Skeletal muscle satellite cell (primary cell): ENCODE measurements around the gene ST3GAL6.

Experiments used
- H3K27me3 ChIP-seq: 2 replicates; pipeline ENCODE4 v1.7.0; 2013; ENCODE audit warnings: low read length; ENCODE audit not compliant: control insufficient read depth, insufficient read depth
- H3K36me3 ChIP-seq: 2 replicates; pipeline ENCODE4 v1.7.0; 2013; ENCODE audit warnings: mild to moderate bottlenecking, control low read depth, low read length; ENCODE audit not compliant: insufficient read depth
- H3K4me1 ChIP-seq: 2 replicates; pipeline ENCODE4 v1.7.0; 2013; ENCODE audit warnings: low read length; ENCODE audit not compliant: control insufficient read depth, insufficient read depth
- H3K4me2 ChIP-seq: 2 replicates; pipeline ENCODE4 v1.7.0; 2013; ENCODE audit warnings: mild to moderate bottlenecking, low read length
- H3K4me3 ChIP-seq: 2 replicates; pipeline ENCODE4 v1.7.0; 2013; ENCODE audit warnings: low read length
- H3K9ac ChIP-seq: 2 replicates; pipeline ENCODE4 v1.7.0; 2013; ENCODE audit warnings: mild to moderate bottlenecking, low read depth, low read length, moderate library complexity
- H3K9me3 ChIP-seq: replicated peaks from 2 replicates; pipeline ENCODE4 v1.7.0; 2013; ENCODE audit warnings: mild to moderate bottlenecking, control low read depth, low read length

ST3GAL6 gene

GRCh38 chr3:98763819-98764418 lies 779 bp downstream of the ST3GAL6 start:
- Histone ChIP-seq H3K9ac (no peak overlapping the region), H3K27me3 (no peaks in the 10 kb centered on the region), H3K36me3 (no peaks in the 10 kb centered on the region), H3K9me3 (no peaks in the 10 kb centered on the region), H3K4me3 (no peak overlapping the region), H3K4me2 (no peak overlapping the region), H3K4me1 (no peaks in the 10 kb centered on the region)

- H3K9me3 ChIP-seq = no peaks in the 10 kb centered on the region
- no peaks in the 10 kb centered on the region for H3K4me1 ChIP-seq
- no peak overlapping the region for H3K4me3 ChIP-seq
- no peak overlapping the region for H3K9ac ChIP-seq
- no peak overlapping the region for H3K4me2 ChIP-seq
- no peaks in the 10 kb centered on the region for H3K36me3 ChIP-seq
- no peaks in the 10 kb centered on the region for H3K27me3 ChIP-seq
Measured at GRCh38 chr3:98764472-98764884, 1.3 kb downstream of the ST3GAL6 start.

- H3K9ac ChIP-seq = no peak overlapping the region
- H3K27me3 ChIP-seq = no peaks in the 10 kb centered on the region
- H3K4me1 ChIP-seq = no peaks in the 10 kb centered on the region
- H3K36me3 ChIP-seq = no peaks in the 10 kb centered on the region
- no peaks in the 10 kb centered on the region for H3K9me3 ChIP-seq
- H3K4me2 ChIP-seq = no peak overlapping the region
- no peak overlapping the region for H3K4me3 ChIP-seq
Measured at GRCh38 chr3:98765721-98766120, 2.6 kb downstream of the ST3GAL6 start.

GRCh38 chr3:98766924-98767323 lies 3.8 kb downstream of the ST3GAL6 start:
- Histone ChIP-seq H3K27me3 (no peaks in the 10 kb centered on the region), H3K36me3 (no peaks in the 10 kb centered on the region), H3K9me3 (no peaks in the 10 kb centered on the region), H3K4me3 (no peak overlapping the region), H3K4me2 (no peak overlapping the region), H3K4me1 (no peaks in the 10 kb centered on the region), H3K9ac (no peak overlapping the region)

- Histone ChIP-seq H3K4me3 (no peak overlapping the region), H3K4me2 (no peak overlapping the region), H3K27me3 (no peaks in the 10 kb centered on the region), H3K9ac (no peak overlapping the region), H3K36me3 (no peaks in the 10 kb centered on the region), H3K9me3 (no peaks in the 10 kb centered on the region), H3K4me1 (no peaks in the 10 kb centered on the region)
Measured at GRCh38 chr3:98768961-98769360, 5.8 kb downstream of the ST3GAL6 start.

- Histone ChIP-seq H3K4me1 (no peaks in the 10 kb centered on the region), H3K9ac (no peak overlapping the region), H3K4me3 (no peak overlapping the region), H3K9me3 (no peaks in the 10 kb centered on the region), H3K4me2 (no peak overlapping the region), H3K36me3 (no peaks in the 10 kb centered on the region), H3K27me3 (no peaks in the 10 kb centered on the region)
Measured at GRCh38 chr3:98769448-98769847, 6.3 kb downstream of the ST3GAL6 start.

- H3K4me2 ChIP-seq = no peak overlapping the region
- H3K36me3 ChIP-seq = no peaks in the 10 kb centered on the region
- no peaks in the 10 kb centered on the region for H3K4me1 ChIP-seq
- no peak overlapping the region for H3K9ac ChIP-seq
- H3K27me3 ChIP-seq = no peaks in the 10 kb centered on the region
- H3K9me3 ChIP-seq = no peaks in the 10 kb centered on the region
- H3K4me3 ChIP-seq = no peak overlapping the region
Measured at GRCh38 chr3:98770261-98771039, 7.3 kb downstream of the ST3GAL6 start.

- no peak overlapping the region for H3K9ac ChIP-seq
- H3K4me3 ChIP-seq = no peak overlapping the region
- no peaks in the 10 kb centered on the region for H3K36me3 ChIP-seq
- H3K27me3 ChIP-seq = no peaks in the 10 kb centered on the region
- peaks cover under 1% of the 10 kb centered on the region for H3K4me1 ChIP-seq
- H3K9me3 ChIP-seq = no peaks in the 10 kb centered on the region
- no peak overlapping the region for H3K4me2 ChIP-seq
Measured at GRCh38 chr3:98772022-98772421, 8.9 kb downstream of the ST3GAL6 start.

GRCh38 chr3:98775459-98776139 lies 12.5 kb downstream of the ST3GAL6 start:
- Histone ChIP-seq H3K4me2 (no peak overlapping the region), H3K4me3 (no peak overlapping the region), H3K4me1 (peaks cover 34% of the 10 kb centered on the region), H3K9ac (no peak overlapping the region), H3K9me3 (no peaks in the 10 kb centered on the region), H3K27me3 (no peaks in the 10 kb centered on the region), H3K36me3 (no peaks in the 10 kb centered on the region)

GRCh38 chr3:98776140-98776493 lies 13.0 kb downstream of the ST3GAL6 start:
- no peaks in the 10 kb centered on the region for H3K36me3 ChIP-seq
- peaks cover 34% of the 10 kb centered on the region for H3K4me1 ChIP-seq

GRCh38 chr3:98777286-98777685 lies 14.1 kb downstream of the ST3GAL6 start:
- no peak overlapping the region for H3K4me2 ChIP-seq
- H3K27me3 ChIP-seq = no peaks in the 10 kb centered on the region
- H3K9me3 ChIP-seq = no peaks in the 10 kb centered on the region
- H3K36me3 ChIP-seq = no peaks in the 10 kb centered on the region
- no peak overlapping the region for H3K9ac ChIP-seq
- H3K4me1 ChIP-seq = peaks cover 34% of the 10 kb centered on the region
- no peak overlapping the region for H3K4me3 ChIP-seq

More at GRCh38 chr3:98776140-98776493, 13.0 kb downstream of the ST3GAL6 start:
- Histone ChIP-seq H3K27me3 (no peaks in the 10 kb centered on the region), H3K4me3 (no peak overlapping the region), H3K4me2 (no peak overlapping the region), H3K9me3 (no peaks in the 10 kb centered on the region), H3K9ac (no peak overlapping the region)
